Endodermal cell (in vitro differentiated cells): Measurements from ENCODE around the gene DPEP2NB. TPM values are rescaled to one million over a fixed set of nuclear protein-coding genes. Genes with fewer than 3 reads are reported as not detected.
A peak's percentile ranks its signal among the peaks of the same experiment; 100 is the strongest.

ENCODE experiments used
- DNase-seq: peaks from one replicate; pipeline ENCODE4 v3.0.0-alpha.2; 2017
- H3K27ac ChIP-seq: 2 replicates; pipeline ENCODE4 v1.5.1; 2013; ENCODE audit warnings: mild to moderate bottlenecking, low read depth, low read length, moderate library complexity
- H3K27me3 ChIP-seq: 2 replicates; pipeline ENCODE4 v1.6.1; 2013; ENCODE audit warnings: mild to moderate bottlenecking, low read length, moderate library complexity; ENCODE audit not compliant: insufficient read depth, control insufficient read depth, poor library complexity, severe bottlenecking
- H3K36me3 ChIP-seq: 2 replicates; pipeline ENCODE4 v1.7.0; 2013; ENCODE audit warnings: mild to moderate bottlenecking, low read length, moderate library complexity; ENCODE audit not compliant: control insufficient read depth, insufficient read depth
- H3K4me1 ChIP-seq: one replicate; pipeline ENCODE4 v1.7.0; 2013; ENCODE audit warnings: low read length; ENCODE audit not compliant: control insufficient read depth, insufficient read depth
- H3K4me3 ChIP-seq: 2 replicates; pipeline ENCODE4 v1.5.1; 2013; ENCODE audit warnings: mild to moderate bottlenecking, low read length, moderate library complexity
- H3K9ac ChIP-seq: 2 replicates; pipeline ENCODE4 v1.6.1; 2013; ENCODE audit warnings: mild to moderate bottlenecking, low read length, moderate library complexity; ENCODE audit not compliant: poor library complexity, severe bottlenecking; ENCODE audit errors: extremely low read depth
- H3K9me3 ChIP-seq: 2 replicates; pipeline ENCODE4 v1.6.1; 2013; ENCODE audit warnings: mild to moderate bottlenecking, low read length, moderate library complexity; ENCODE audit not compliant: control insufficient read depth
- H3K27ac Mint-ChIP-seq: 2 replicates; pipeline ENCODE4 v1.8.0; 2020; ENCODE audit warnings: mixed read lengths
- H3K27me3 Mint-ChIP-seq: 2 replicates; pipeline ENCODE4 v1.8.0; 2021; ENCODE audit warnings: mild to moderate bottlenecking, mixed read lengths; ENCODE audit not compliant: insufficient read depth
- H3K36me3 Mint-ChIP-seq: 2 replicates; pipeline ENCODE4 v1.8.0; 2020; ENCODE audit warnings: low read depth, mixed read lengths
- H3K4me1 Mint-ChIP-seq: 2 replicates; pipeline ENCODE4 v1.8.0; 2020; ENCODE audit warnings: mixed read lengths
- H3K4me3 Mint-ChIP-seq: 2 replicates; pipeline ENCODE4 v1.8.0; 2020; ENCODE audit warnings: mild to moderate bottlenecking, moderate library complexity, mixed read lengths
- H3K9me3 Mint-ChIP-seq: 2 replicates; pipeline ENCODE4 v1.8.0; 2020; ENCODE audit warnings: mild to moderate bottlenecking, mixed read lengths
- WGBS, 2 experiments: methylation state at CpG; one replicate each; pipeline versions ENCODE4 v1.1.5 to v1.1.7; 2013; ENCODE audit warnings: missing lambda C conversion rate in 2 of 2, mixed read lengths in 1 of 2; ENCODE audit not compliant: insufficient coverage in 1 of 2, insufficient read length in 1 of 2; 5-methylcytosine and 5-hydroxymethylcytosine counted together
- total RNA-seq, 2 donors: library from RNA; stranded (reverse); fragmentation: NEBNext Ultra II Directional in 1 of 2; extraction: Animal tissue kit (Norgen Biotek cat#: 25700) in 1 of 2; gene quantifications; 2 replicates in 1 of 2; 3 replicates in 1 of 2; pipeline ENCODE4 v1.2.1, GENCODE V29; 2021
- TF ChIP-seq, protein P1 (sequence below): fragments of 200-600 bp; sonication (generic); conservative IDR thresholded peaks from 2 replicates; pipeline ENCODE4 v1.5.0; 2021; ENCODE audit warnings: antibody characterized with exemption, mild to moderate bottlenecking

Gene DPEP2NB
- total RNA-seq, 2 donors from 2014 or later: not detected

- peaks cover 21% of the 10 kb centered on the region for H3K4me1 Mint-ChIP-seq
Observed at GRCh38 chr16:67967183-67967957, 48.3 kb downstream of the DPEP2NB start.

GRCh38 chr16:67966549-67967182 lies 49.0 kb downstream of the DPEP2NB start:
- Histone ChIP-seq H3K9ac (no peak overlapping the region), H3K4me3 (peak overlapping the region; percentile 95), H3K27me3 (no peaks in the 10 kb centered on the region), H3K4me1 (peaks cover 16% of the 10 kb centered on the region), H3K27ac (no peak overlapping the region), H3K36me3 (peaks cover 20% of the 10 kb centered on the region), H3K9me3 (no peaks in the 10 kb centered on the region)
- H3K4me3 Mint-ChIP-seq: peak overlapping the region; percentile 81
- peaks cover 21% of the 10 kb centered on the region for H3K4me1 Mint-ChIP-seq
- H3K27ac Mint-ChIP-seq: no peak overlapping the region
- peaks cover 14% of the 10 kb centered on the region for H3K36me3 Mint-ChIP-seq
- H3K27me3 Mint-ChIP-seq: peaks cover 15% of the 10 kb centered on the region
- WGBS, 2 experiments: 75 to 77% methylated on average over 1 to 3 of the region's 3 CpGs
- TF ChIP-seq, protein P1, sequence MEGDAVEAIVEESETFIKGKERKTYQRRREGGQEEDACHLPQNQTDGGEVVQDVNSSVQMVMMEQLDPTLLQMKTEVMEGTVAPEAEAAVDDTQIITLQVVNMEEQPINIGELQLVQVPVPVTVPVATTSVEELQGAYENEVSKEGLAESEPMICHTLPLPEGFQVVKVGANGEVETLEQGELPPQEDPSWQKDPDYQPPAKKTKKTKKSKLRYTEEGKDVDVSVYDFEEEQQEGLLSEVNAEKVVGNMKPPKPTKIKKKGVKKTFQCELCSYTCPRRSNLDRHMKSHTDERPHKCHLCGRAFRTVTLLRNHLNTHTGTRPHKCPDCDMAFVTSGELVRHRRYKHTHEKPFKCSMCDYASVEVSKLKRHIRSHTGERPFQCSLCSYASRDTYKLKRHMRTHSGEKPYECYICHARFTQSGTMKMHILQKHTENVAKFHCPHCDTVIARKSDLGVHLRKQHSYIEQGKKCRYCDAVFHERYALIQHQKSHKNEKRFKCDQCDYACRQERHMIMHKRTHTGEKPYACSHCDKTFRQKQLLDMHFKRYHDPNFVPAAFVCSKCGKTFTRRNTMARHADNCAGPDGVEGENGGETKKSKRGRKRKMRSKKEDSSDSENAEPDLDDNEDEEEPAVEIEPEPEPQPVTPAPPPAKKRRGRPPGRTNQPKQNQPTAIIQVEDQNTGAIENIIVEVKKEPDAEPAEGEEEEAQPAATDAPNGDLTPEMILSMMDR: no peak
- DNase-seq: peak; percentile 84
- no peaks in the 10 kb centered on the region for H3K9me3 Mint-ChIP-seq

More at GRCh38 chr16:67967183-67967957, 48.3 kb downstream of the DPEP2NB start:
- H3K9me3 Mint-ChIP-seq: no peaks in the 10 kb centered on the region
- Histone ChIP-seq H3K9me3 (no peaks in the 10 kb centered on the region), H3K27me3 (no peaks in the 10 kb centered on the region), H3K27ac (no peak overlapping the region), H3K4me3 (peak overlapping the region; percentile 95), H3K9ac (peak overlapping the region; percentile 76), H3K36me3 (peaks cover 14% of the 10 kb centered on the region), H3K4me1 (peaks cover 16% of the 10 kb centered on the region)
- TF ChIP-seq, protein P1: no peak
- H3K4me3 Mint-ChIP-seq: peak overlapping the region; percentile 81
- H3K27me3 Mint-ChIP-seq: peaks cover 15% of the 10 kb centered on the region
- DNase-seq: peak; percentile 70
- peak overlapping the region; percentile 81 for H3K27ac Mint-ChIP-seq
- 41 to 59% methylated on average over 9 to 18 of the region's 18 CpGs for WGBS, 2 experiments
- peaks cover 8% of the 10 kb centered on the region for H3K36me3 Mint-ChIP-seq

DNA sequence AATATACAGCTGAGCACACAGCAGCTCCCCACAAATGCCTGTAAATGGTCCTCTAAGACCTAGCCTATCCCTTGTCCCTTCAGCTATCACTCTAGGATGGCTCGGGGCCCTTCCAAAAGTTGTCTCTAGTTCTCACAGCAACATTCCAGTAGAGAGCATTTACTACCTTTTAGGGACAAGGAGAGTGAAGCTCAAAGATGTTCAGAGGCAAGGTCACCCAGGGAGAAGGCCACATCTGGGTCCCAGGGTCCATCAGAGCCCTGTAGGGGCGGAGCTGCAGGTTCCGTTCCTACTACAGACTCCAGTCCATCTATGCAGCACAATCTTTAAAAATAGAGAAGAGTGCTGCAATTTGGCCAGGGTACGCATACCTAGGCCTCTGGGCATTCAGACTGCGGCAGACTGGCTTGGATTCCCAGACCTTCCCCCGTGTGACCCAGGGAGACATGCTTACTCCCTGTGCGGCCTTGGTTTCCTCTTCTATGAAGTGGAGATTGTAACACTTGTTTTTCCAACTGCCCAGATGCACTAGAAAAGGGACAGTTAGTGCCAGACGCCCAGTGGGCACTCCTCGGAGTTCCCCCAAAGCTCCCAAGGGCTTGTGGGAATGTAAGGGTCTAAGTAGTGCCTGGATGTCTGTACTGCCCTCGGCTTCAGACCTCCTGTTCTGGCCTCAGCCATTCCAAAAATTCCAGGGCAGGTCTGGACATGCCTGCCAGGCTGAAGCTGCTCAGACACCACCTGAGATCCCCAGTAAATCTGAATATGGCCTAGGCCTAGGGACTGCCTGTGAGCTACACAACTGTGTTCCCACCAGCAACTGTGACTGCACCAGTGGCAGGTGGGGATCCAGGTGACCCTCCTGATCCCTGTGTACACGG lies 49.8 kb downstream of the DPEP2NB start:
- no peak overlapping the region for H3K9ac ChIP-seq
- Mint-ChIP-seq H3K4me3 (no peak overlapping the region), H3K27ac (no peak overlapping the region), H3K4me1 (peaks cover 21% of the 10 kb centered on the region), H3K9me3 (no peaks in the 10 kb centered on the region), H3K27me3 (peaks cover 11% of the 10 kb centered on the region), H3K36me3 (peaks cover 21% of the 10 kb centered on the region)
- peaks cover 16% of the 10 kb centered on the region for H3K4me1 ChIP-seq
- 91 to 95% methylated on average over 8 to 11 of the region's 11 CpGs for WGBS, 2 experiments
- H3K27ac ChIP-seq: peak overlapping the region; percentile 52
- no peak overlapping the region for H3K4me3 ChIP-seq
- H3K27me3 ChIP-seq: no peaks in the 10 kb centered on the region
- TF ChIP-seq, protein P1: no peak
- no peak for DNase-seq
- H3K9me3 ChIP-seq: no peaks in the 10 kb centered on the region
- peaks cover 28% of the 10 kb centered on the region for H3K36me3 ChIP-seq
